ENCODE results near the gene ADAMTS7.
"Not testable (repeated sequence)": the region's sequence is repeated elsewhere in the genome, so short reads cannot be mapped to it uniquely, and the experiment has no call there.

Gene ADAMTS7

GRCh38 chr15:78763796-78764241 lies 47.4 kb downstream of the ADAMTS7 start:
- DNase-seq (ENCODE audit: low spot score): no peak

DNA sequence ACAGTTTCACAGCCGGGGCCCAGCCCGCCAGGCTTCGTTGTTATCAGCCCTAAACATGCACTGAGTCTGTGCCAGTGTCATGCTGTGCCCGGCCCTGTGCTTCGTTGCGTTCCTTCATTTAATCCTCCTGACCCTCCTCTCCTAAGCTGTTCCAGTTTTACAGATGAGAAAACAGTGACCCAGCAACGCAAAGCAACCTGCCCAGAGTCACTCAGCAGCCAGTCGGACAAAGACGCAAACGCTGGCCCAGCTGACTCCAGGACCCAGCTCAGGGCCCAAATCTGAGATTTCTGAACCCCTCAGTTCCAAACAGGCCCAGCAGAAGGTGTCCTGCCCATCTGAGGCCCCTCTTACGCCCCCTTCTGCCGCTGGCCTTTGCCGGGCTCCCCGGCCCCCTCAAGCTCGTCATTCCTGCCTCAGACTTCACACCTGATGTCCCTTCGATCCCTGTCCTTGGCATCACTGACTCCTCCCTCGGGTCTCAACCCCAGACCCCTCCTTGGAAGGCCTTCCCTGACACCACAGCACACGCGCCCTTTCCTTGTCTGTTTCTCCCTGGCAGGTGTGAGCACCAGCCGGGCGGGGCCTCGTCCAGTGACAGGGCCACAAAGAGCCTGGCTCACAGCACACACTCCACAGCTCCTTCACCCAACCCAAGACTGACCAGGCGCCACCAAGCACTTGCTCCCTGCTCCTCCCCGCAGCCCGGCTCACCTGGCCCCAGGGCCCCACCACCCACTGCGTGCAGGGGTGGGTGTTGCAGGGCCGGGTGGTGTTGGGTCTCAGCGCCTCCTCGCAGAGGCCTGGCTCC lies 48.1 kb downstream of the ADAMTS7 start:
- no peak for DNase-seq (ENCODE audit: low spot score)

DNA sequence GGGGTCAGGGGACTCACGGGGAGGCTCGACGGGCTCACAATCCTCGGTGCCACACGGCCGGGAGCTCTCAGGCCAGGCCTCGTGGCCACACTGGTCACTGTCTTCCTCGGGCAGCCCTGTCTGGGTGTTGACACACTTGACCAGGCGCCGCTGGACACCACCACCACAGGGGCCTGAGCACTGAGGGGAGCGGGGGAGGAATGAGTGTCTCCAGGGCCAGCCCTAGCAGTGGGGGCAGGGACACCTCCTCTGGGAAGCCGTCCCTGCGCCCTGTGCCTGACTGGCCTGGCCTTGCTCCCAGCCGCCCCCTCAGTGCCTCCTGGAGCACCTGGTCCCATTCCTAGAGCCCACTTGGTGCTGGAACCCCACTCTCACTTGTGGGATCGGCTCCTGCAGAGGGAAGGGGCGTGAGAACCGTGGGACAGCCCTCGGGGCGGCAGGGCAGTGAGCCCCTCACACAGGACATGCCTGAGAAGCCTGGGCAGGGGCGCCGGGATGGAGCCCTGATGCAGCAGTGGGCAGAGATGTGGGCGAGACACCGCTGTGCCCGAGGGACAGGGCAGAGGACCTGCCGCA lies 48.8 kb downstream of the ADAMTS7 start:
- DNase-seq (ENCODE audit: low spot score): not testable (repeated sequence)

- no peak for DNase-seq (ENCODE audit: low spot score)
Observed at GRCh38 chr15:78761891-78762385, 49.3 kb downstream of the ADAMTS7 start.

- not testable (repeated sequence) for DNase-seq (ENCODE audit: low spot score)
Observed at GRCh38 chr15:78761475-78761874, 49.8 kb downstream of the ADAMTS7 start.

DNA sequence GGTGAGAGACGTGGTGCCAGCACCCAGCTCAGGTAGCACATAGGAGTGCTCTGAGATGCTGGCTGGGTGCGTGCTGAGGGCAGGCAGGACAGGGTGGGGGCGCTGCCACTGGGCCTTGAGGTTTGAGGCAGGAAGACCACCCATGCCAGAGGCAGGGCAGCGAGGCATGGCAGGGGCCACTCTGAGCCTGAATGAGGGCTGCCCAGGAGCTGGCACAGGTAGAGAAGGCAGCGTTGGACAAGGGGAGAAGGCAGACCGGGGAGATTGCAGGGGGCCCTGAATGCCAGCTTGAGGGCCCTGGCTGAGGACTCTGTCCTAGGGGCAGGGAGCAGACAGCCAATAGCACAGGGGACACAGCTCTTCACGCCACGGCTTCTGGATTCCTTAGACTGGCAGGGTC lies 50.2 kb downstream of the ADAMTS7 start:
- DNase-seq (ENCODE audit: low spot score): no peak

- DNase-seq (ENCODE audit: low spot score): peak; percentile 11
Observed at GRCh38 chr15:78760091-78760882, 51.0 kb downstream of the ADAMTS7 start.

DNA sequence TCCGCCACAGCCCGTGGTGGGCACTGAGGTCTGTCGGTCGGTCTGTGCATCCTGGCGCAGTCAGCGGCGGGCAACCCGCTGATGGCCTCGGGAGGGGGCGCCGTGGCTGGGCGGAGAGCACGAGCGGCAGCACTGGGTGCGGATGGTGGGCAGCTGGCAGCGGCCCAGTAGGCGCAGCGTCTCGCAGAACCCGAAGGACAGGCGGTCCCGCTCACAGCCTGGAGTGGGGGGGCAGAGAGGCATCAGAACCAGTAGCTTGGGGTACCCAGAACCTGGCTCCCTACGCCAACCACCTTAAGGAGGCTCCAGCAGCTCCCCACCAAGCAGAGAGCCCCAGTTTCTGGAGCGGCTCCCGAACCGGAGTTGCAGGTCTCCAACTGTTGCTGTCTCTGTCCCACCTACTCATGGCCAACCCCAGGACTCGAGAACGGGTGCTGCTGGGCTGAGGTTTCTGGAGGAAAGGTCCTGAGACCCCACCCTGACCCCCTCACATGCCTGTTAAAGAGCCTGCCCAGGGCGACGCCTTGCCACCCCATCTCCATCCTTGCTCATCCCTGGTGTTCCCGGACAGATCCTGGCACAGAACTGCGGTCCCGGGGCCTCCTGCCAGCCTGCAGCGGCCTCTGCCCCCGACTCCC lies 51.8 kb downstream of the ADAMTS7 start:
- not testable (repeated sequence) for DNase-seq (ENCODE audit: low spot score)

DNA sequence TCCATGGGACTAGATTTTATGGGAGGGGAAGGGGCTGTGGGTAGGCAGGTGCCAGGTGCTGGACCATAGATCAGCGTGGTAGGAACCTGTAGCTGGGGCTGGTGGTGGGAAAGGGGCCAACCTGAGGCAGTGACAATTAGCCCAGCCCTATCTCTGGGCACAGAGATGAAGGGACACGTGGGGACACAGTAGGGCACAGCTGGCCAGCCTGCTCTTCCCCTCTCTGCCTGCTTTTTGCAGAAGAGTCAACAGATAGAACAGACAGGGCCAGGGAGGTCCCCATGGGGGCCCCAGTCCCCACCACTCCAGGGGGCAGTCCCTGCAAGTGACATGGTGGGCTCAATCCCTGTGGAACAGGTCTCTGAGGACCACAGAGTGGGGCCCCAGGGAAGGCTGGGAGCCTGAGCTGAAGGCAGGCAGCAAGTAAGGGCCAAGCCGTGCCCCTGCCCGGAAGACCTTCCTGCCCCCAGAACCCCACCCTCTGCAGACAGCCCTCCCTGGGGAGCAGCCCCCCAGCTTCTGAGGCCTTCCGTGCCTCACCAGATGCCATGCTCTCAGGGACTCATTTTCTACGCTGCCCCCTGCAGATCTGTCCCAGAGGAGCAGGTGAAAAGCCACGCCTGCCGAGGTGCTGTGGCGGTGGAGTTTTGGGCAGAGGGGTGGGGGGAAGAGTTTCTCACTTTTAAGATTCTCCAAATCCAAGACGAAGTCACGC lies 52.6 kb downstream of the ADAMTS7 start:
- DNase-seq (ENCODE audit: low spot score): not testable (repeated sequence)

- not testable (repeated sequence) for DNase-seq (ENCODE audit: low spot score)
Observed at GRCh38 chr15:78758084-78758483, 53.2 kb downstream of the ADAMTS7 start.

GRCh38 chr15:78757636-78757905 lies 53.7 kb downstream of the ADAMTS7 start:
- no peak for DNase-seq (ENCODE audit: low spot score)

GRCh38 chr15:78756781-78757635 lies 54.3 kb downstream of the ADAMTS7 start:
- peak; percentile 84 for DNase-seq (ENCODE audit: low spot score)

GRCh38 chr15:78755900-78756591 lies 55.2 kb downstream of the ADAMTS7 start:
- DNase-seq (ENCODE audit: low spot score): not testable (repeated sequence)

GRCh38 chr15:78754637-78755280 lies 56.5 kb downstream of the ADAMTS7 start:
- DNase-seq (ENCODE audit: low spot score): not testable (repeated sequence)

- not testable (repeated sequence) for DNase-seq (ENCODE audit: low spot score)
Observed at GRCh38 chr15:78753751-78754535, 57.3 kb downstream of the ADAMTS7 start.

DNA sequence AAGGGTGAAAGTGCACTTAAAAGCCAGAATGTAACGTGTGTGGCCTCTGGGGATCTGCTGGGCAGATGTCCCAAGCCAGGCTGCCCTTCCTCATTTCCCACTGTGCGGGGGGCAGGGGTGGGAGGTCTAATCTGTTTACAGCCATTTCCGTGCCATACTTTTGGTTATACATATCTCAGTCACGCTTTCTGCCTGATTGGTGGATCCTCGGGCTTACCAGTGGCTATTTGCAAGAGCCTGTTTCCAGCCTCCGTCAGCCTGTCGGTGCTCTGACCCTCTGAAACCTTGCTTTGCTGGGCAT lies 58.0 kb downstream of the ADAMTS7 start:
- not testable (repeated sequence) for DNase-seq (ENCODE audit: low spot score)

DNA sequence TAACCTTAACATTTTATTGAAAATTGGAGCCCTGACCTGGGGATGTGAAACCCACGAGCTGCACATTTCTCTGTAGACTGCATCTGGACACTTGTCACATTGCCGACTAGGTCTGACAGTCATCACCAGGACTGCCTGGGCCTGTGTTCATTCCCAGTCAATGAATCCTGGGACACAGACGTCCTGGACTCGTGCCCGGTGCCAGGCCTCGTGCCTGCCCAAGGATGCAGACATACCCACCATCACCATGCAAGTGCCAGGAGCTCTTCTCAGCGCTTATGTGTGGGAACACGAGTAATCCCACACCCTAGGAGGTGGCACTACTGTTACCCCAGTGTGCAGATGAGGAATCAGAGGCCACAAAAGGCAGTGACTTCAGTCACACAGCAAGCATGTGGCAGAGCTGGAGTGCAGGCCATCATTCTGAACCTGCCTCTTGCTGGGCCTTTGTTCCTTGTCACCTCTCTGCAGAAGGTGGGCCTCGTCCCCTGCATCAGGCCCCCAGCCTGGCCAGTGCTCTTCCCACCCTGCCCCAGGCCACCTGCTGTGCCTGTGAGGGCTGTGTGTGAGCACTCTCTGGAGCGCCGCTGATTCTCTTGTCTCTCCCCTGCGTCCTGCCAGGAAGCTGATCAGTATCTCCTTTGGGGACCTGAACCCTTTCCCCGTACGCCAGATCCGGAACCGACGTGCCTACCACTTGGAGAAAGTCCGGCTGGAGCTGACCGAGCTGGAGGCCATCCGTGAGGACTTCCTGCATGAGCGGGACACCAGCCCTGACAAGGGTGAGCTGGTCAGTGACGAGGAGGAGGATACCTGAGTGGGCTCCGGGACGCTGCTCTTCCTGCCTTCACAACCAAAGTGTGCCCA lies 58.5 kb downstream of the ADAMTS7 start:
- no peak for DNase-seq (ENCODE audit: low spot score)

DNA sequence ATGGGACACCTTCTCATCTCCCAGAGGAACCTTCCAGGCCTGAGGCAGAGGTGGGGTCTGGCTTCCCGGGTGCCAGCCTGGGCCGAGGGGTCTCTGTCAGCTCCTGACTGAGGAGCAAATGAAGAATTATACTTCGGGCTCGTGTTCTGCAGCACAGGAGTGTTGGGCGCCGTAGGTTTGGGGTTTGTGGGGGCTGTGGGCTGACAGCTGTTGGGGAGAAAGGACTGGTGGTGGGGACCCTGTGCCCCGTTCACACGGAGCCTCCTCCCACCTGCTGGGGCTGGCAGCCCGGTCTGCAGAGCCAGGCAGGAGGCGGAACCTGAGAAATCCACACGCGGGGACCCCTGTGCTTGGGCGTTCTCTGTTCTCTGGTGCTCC lies 59.7 kb downstream of the ADAMTS7 start:
- no peak for DNase-seq (ENCODE audit: low spot score)
